Ammon's horn (tissue), 1 donor: ENCODE data around the gene KIAA1217.

Experiments used
- DNase-seq: peaks from one replicate; pipeline ENCODE4 v3.0.0-alpha.2; 2016; ENCODE audit warnings: low spot score

KIAA1217 gene

GRCh38 chr10:24370877-24371276, 161.9 kb downstream of the KIAA1217 start:
- DNase-seq = no peak

GRCh38 chr10:24371396-24371795, 162.5 kb downstream of the KIAA1217 start:
- no peak for DNase-seq

- no peak for DNase-seq
These were observed 165.4 kb downstream of the KIAA1217 start for GRCh38 chr10:24374134-24374915.

GRCh38 chr10:24375510-24375909, 166.6 kb downstream of the KIAA1217 start:
- no peak for DNase-seq

GRCh38 chr10:24376731-24377130, 167.8 kb downstream of the KIAA1217 start:
- DNase-seq = no peak

GRCh38 chr10:24378126-24378920, 169.4 kb downstream of the KIAA1217 start:
- no peak for DNase-seq

GRCh38 chr10:24381235-24382010, 172.5 kb downstream of the KIAA1217 start:
- DNase-seq = no peak

- no peak for DNase-seq
These were observed 173.1 kb downstream of the KIAA1217 start for GRCh38 chr10:24382045-24382444.

GRCh38 chr10:24382596-24382978, 173.6 kb downstream of the KIAA1217 start:
- no peak for DNase-seq

GRCh38 chr10:24382979-24383663, 174.2 kb downstream of the KIAA1217 start:
- DNase-seq = no peak

- peak; percentile 58 for DNase-seq
These were observed 174.8 kb downstream of the KIAA1217 start for GRCh38 chr10:24383681-24384106.

- no peak for DNase-seq
These were observed 176.0 kb downstream of the KIAA1217 start for GRCh38 chr10:24384954-24385353.

GRCh38 chr10:24385776-24386175, 176.8 kb downstream of the KIAA1217 start:
- DNase-seq = no peak

- no peak for DNase-seq
These were observed 181.3 kb downstream of the KIAA1217 start for GRCh38 chr10:24390146-24390700.

GRCh38 chr10:24390746-24391145, 181.8 kb downstream of the KIAA1217 start:
- DNase-seq = no peak

GRCh38 chr10:24393201-24393600, 184.3 kb downstream of the KIAA1217 start:
- DNase-seq = no peak

GRCh38 chr10:24394461-24395190, 185.7 kb downstream of the KIAA1217 start:
- no peak for DNase-seq

GRCh38 chr10:24396396-24396795, 187.5 kb downstream of the KIAA1217 start:
- DNase-seq = no peak

- no peak for DNase-seq
These were observed 188.7 kb downstream of the KIAA1217 start for GRCh38 chr10:24397662-24398061.

- DNase-seq = no peak
These were observed 195.6 kb downstream of the KIAA1217 start for GRCh38 chr10:24404567-24404966.

GRCh38 chr10:24405635-24406034, 196.7 kb downstream of the KIAA1217 start:
- no peak for DNase-seq
